ENCODE results near the gene GRIK1.

GRIK1 gene

DNA sequence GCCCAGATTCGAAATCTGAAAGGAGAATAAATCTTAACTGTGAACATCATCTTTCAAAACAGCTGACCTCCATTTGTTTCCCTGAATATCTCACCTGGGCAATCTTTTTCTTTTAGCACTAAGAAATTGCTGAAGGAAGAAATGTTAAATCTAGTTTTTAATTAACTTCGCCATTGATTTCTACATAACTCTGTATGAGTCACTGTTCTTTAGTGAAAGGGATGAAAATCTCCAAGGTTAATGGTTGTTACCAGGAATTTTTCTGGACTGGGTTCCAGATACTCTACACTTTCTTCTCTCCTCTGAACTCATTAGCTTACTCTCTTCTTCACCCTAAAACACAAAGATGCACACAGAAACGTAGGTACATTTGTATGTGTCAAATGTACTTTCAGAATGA lies 405.3 kb downstream of the GRIK1 start:
- DNase-seq (ENCODE audit: low spot score): no peak

DNA sequence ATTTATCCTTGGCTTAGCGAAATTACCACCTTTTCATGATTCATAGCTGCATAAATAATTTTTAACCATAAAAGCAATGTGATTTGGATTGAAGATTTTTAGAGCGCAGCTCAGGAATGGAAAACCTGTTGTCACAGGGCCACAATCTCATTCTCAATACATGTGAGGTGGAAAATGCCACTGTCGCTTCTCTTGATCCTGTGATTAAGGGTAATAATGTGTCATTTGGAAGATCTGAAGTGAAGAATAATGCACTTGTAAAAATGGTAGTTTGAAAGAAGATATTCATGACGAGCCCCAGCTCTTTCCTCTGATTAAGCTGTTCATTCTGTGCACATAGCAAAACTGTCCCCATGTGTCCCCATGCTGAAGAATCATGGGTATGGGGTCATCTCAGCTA lies 410.7 kb downstream of the GRIK1 start:
- DNase-seq (ENCODE audit: low spot score): no peak

DNA sequence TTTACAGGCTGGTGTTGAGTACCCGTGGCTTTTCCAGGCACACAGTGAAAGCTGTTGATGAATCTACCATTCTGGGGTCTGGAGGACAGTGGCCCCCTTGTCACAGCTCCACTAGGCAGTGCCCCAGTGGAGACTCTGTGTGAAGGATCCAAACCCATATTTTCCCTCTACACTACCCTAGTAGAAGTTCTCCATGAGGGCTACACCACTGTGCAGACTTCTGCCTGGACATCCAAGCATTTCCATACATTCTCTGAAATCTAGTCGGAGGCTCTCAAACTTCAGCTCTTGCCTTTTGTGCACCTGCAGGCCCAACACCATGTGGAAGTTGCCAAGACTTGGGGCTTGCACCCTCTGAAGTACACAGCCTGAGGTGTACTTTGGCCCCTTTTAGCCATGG lies 413.3 kb downstream of the GRIK1 start:
- DNase-seq (ENCODE audit: low spot score): no peak

DNA sequence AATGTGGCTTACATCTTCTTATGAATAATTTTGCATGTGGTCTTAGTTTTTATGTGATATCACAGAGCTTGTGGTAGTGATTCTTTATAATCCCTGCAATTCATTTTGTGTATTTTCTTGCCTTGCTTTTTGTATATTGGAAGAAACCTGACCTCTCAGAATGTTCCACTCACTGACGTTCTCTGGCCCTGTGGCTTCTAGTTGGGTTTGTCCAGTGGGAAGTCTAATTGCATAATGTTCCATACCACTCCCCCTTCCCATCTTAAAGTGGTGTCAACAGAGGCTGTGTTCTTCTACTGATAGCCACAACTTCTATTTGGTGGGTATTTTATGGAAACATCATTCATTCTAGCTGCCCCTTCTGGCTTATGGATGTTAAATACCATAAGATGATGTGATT lies 415.7 kb downstream of the GRIK1 start:
- no peak for DNase-seq (ENCODE audit: low spot score)

DNA sequence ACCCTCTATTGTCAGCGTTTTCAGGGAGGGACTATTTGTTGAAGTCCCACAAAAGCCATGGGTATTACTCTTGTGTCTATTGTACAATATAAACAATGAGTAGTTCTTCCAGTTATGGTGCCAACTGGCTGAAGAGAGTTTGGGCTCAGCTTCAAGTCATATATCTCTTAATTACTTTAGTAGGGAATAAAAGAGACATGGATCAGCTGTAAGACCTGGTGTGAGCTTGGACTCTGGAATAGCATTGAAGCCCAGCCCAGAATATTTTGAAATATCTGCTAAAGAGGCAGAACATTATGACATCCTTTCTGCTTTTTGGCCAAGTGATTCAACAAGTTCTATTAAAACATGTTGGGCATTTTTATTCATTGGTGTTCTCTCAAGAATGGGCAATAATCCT lies 416.1 kb downstream of the GRIK1 start:
- no peak for DNase-seq (ENCODE audit: low spot score)

DNA sequence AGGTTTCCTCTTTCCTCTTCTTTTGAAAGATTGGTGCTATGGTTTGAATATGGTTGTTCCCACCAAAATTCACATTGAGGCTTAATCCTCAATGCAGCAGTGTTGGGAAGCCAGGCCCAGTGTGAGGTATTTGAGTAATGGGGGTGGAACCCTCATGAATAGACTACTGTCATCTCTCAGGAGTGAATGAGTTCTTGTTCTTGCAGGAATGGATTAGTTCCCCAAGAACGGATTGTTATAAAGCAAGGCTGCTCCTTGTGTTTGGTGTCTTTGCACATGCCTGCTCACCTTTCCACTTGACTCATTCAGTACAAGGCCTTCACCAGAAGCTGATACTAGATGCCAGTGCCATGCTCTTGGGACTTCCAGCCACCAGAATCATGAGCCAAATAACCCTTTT lies 417.9 kb downstream of the GRIK1 start:
- DNase-seq (ENCODE audit: low spot score): no peak

DNA sequence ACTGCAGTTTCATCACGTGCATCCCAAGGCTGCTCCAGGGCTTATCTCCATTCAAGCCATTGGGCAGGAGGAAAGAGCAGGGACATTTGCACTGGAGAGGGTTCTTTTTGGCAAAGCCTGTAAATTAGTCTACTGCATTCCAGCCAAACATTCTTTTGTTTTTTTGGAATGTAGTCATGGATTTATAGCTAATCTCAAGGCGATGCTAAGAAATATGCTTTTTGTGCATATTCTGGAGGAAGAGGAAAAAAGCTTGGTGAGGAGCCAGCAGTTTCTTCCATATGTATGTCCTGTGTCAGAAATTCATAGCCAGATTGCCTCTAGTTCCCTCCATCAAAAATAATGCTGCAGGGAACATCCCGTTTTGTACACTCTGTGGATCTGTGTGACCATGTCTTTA lies 419.6 kb downstream of the GRIK1 start:
- no peak for DNase-seq (ENCODE audit: low spot score)

DNA sequence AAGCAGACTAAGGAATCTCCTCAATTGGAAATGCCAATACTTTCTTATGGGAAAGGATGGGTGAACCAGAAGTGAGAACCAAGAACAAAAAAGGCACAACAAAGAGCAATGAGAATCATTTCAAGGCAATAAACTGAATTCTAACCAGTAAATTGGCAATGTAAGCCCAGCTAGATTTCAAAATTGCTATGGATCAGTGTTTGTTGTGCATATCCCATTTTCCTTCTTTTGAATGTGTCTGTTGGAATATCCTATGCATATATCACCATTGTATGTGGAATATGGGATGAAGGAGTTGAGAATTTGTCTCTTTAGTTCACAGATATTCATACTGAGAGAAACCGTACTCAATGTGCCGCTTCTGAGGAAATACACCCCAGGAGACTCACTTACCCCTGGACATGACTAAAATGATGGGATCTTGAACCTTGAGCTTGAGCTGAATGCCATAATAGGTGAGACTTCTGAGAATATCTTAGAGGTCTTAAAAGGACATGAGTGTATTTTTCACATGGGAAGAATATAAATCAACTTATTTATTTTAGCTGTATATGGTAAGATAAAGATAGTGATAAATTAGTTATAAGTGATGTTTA lies 425.0 kb downstream of the GRIK1 start:
- no peak for DNase-seq (ENCODE audit: low spot score)

DNA sequence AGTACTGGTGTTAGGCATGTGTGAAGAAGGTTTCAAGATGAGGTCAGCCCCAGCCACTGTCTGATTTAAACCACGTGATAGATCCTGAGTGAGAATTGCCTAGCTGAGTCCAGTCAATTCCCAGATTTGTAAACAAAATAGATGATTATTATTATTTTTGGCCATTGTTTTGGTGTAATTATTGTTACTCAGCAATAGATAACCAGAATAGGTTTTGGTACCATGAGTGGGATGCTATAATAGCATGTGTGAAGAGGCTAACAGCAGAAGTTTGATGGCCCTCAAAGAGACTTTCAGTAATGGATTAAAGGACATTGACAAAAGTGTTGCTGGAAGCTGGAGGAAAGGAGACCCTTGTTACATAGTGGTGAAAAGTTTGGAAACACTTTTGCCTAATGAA lies 426.3 kb downstream of the GRIK1 start:
- DNase-seq (ENCODE audit: low spot score): no peak

DNA sequence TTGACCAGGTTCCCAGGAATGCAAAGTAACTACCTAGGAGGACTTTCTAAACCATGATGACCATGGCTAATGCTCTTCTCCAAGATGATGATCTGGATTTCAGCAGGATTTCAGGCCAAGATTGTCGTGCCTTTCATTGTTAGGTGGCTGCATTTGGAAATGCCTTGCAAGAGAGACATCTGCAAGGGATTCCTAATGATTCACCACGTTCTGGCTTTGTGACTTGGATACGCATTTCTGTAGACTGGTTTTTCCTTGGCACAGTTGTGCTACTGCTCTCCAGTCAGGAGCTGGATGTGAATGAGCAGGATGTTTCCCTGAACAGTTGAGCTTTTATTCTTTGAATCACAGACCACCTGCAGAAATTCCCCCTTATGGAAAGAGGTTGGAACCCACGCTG lies 428.7 kb downstream of the GRIK1 start:
- no peak for DNase-seq (ENCODE audit: low spot score)

DNA sequence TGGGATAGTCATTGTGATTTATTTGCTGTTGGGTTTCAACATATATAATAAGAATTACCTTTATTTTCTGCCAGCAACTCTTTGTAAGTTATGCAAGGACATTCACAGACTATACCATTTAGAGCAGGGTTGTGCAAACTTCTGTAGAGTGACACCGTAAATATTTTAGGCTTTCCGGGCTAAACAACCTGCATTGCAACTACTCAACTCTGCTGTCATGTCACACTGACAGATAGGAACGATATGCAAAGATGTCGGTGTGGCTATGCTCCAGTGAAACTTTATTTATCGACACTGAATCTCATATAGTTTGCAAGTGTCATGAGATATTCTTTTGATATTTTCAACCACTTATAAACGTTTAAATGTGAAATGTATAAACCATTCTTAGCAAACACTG lies 430.7 kb downstream of the GRIK1 start:
- DNase-seq (ENCODE audit: low spot score): no peak

DNA sequence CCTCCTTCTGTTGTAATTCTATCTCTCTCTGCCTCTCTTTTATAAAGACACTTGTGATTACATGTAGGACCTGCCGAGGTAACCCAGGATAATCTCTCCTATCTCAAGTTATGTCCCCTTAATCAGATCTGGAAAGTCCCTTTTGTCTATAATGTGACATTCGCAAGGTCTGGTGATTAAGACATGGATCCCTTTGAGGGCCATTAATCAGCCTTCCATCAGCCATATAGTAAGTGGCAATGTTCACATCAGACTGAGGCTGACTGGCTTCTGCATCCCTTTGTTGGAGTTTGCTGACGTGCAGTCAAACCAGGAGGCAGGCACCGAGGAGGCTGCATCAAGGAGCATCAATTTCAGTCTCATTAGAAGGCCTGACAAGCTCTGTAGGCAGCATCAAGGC lies 431.5 kb downstream of the GRIK1 start:
- no peak for DNase-seq (ENCODE audit: low spot score)

DNA sequence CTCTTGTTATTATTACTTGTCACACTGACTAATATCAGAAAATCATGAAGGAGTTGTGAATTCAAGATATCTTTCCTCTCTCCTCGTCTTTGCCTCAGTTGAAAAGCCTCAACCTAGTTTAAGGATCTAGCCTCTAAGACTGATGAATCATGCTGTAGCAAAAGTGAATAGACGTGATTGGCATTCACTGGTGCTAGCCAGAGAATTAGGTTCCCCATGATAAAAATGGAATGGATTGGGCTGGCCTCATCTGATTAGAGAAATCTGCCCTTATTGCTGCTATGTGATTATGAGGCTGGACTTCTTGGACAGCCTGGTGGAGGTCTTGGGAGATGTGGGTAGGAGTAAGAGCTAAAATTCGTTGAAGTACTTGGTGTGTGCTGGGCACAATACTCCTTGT lies 432.8 kb downstream of the GRIK1 start:
- no peak for DNase-seq (ENCODE audit: low spot score)

DNA sequence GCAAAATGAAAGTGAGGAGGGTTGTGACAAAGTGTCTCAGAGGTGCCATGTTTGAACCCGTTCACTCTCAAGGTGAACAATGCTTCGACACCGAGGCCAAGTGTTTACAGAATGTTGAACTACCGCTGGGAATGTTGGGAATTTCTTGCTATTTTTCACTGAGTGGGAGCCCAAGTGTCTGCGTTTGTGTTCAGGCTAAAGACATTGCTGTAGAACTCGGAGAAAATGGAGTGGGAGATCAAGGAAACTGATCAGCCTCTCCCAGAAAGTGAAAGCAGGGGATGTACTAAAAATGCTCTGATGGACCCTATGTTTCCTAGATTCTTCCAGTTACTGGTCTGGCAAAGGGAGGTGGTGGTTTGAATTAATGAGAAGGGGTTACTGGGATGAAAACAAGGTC lies 433.6 kb downstream of the GRIK1 start:
- DNase-seq (ENCODE audit: low spot score): no peak

DNA sequence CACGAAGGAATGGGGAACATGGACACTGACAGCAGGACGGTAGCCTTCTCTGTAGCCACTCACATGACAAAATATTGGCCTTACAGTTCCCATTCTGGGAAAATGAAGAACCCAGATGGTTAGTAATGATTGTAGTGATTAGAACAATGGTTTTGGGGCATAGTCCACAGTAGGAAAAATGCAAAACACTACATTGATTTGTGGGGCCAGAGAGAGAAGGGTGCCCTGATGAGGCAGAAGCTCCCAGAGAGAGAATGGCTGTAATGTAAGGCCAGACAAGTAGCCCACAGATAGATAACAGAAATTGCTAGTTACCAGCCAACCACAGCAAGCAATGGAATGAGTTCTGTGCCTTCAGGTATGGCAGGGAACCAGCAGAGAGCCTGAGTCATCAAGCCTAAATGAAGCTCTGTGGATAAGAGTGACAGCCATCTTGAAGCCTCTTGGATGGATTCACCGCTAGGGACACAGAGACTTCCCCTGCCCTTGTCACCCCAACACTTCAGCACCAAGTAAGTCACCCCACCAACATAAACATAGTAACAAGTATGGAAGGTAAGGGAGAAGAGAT lies 435.0 kb downstream of the GRIK1 start:
- no peak for DNase-seq (ENCODE audit: low spot score)

DNA sequence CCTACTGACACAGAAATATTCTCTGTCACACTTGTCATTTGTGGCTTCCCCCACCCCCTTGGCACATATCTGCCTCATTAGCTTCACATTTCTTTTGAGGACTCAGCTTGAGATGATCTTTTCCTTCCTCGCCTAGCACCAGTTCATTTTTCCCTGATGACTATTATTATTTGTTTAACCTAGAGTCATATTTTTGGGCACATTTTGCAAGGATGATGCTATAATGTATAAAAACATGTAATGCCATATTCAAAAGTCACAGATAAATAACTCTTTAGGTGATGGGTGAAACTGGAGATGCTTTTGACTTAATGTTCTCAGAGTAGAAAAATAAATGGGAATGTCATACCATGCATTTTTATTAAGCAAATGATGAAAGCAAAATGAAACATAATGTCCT lies 438.3 kb downstream of the GRIK1 start:
- no peak for DNase-seq (ENCODE audit: low spot score)

DNA sequence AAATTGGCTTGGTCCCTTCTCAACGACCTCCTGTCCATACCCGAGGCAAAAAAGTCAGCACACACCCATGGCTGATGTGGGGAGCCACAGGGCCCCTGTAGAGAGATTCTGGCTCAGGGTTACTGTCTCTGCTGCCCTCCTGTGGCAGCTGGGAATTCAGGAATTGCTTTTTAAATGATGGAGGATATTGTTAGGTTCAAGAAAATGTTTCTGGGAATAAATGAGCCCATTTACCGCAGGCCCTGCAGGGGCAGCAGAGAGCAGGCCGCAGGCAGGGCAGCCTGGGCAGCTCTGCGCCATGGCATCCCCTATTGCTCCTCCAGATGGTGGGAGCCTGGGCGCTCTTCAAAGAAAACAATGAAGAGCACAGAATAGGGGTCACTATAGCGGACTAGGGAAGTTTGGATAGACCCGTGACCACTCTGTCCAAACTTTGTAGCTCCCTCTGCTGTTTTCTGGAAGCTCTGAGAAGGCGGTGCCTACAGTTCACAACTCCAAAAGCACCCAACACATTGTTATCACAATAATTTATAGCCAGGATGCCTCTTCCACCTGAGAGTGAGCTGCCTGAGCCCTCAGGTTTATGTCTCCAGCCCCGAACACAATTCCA lies 440.0 kb downstream of the GRIK1 start:
- peak; percentile 47 for DNase-seq (ENCODE audit: low spot score)

DNA sequence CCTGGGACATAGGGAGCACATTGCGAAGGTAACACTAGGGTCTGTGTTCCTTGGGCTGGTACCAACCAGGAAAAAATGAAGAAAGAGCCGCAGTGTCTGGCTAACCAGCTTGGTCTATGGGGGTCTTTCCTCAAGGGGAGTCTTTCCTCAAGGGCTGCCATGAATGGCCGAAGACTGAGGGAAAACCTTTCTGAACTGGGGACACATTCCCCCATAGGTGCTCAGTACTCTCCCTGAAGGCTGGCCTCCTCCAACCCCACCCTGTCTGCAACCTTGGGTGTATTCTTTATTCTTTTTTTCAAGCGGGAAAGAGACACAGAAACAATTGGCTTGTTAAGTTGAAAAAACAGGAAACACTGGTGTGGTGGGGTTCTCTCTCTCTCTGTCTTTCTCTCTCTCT lies 440.6 kb downstream of the GRIK1 start:
- DNase-seq (ENCODE audit: low spot score): no peak

DNA sequence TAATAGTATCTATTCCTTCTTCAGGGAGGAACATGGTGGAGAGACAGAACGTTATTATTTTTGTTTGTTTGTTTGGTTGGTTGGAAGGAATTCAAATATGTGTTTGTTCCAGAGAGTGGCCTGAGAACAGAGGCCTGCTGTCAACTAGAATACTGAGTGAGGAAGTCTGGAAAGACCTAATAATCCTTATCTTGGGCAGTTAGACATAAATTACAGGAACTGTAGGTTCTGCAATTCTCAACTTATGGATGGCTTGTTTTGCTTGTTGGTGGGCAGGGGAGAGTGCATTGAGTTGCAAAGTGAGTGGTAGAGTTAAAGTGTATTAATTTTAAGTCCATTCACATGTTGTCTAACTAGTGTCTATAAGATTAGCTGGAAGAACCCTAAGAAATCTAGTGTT lies 443.5 kb downstream of the GRIK1 start:
- no peak for DNase-seq (ENCODE audit: low spot score)

DNA sequence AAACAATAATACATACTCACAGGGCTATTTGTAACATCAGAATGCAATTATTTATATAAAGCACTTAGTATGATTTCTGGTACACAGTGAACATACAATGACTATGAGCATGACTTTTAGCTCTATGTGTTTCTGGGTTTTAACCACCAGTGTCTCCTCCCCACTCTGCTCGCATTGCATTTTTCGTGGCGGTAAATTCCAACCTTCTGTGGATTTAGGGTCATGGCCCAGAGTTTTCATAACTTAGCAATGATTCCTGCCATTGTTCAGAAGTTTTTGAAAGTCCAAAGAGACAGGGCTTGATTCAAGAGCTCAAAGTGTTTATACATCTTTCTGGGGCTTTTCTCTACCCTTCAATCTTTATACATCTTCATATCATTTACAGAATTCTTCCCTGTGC lies 449.8 kb downstream of the GRIK1 start:
- no peak for DNase-seq (ENCODE audit: low spot score)

DNA sequence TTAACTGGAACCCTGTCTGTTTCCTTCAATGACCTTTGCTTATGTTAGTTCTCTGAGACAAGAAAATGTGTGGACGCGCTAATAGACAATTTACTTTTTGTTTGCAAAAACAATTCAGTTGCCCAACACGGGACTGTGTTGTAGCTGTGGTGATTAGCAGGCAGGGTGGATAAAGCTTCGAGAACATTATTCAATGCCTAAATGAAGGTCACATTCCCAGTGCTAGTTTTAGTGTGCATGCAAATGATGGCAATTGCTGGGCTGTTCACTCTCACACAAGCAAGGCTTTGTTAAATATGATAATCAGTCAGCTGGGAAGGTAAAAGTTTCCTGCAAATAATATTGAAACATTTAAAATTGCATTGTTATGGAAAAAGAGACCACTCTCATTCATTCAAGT lies 452.6 kb downstream of the GRIK1 start:
- DNase-seq (ENCODE audit: low spot score): no peak
